Right lobe of liver (tissue), 4 donors: Measurements from ENCODE around the gene SNX12.

Experiments used
- POLR2A ChIP-seq: fragments of 450-650 bp; IDR thresholded peaks from one replicate; pipeline ENCODE4 v1.6.1; 2017; ENCODE audit warnings: antibody characterized with exemption, mild to moderate bottlenecking
- TF ChIP-seq, protein P1 (sequence below), 4 donors: fragments of 200-600 bp in 3 of 4; fragments of 450-650 bp in 1 of 4; IDR thresholded peaks; one replicate each; pipeline versions ENCODE4 v1.5.1 to v1.8.0; 2016 to 2022; ENCODE audit warnings: antibody characterized with exemption in 4 of 4, mild to moderate bottlenecking in 2 of 4
- donor health status: DM: no; HTN: no; CAD: no.
- donor health status: DM: no; HTN: no; CAD: no.
- donor health status: DM: no; HTN: yes; CAD: no.

DNA sequence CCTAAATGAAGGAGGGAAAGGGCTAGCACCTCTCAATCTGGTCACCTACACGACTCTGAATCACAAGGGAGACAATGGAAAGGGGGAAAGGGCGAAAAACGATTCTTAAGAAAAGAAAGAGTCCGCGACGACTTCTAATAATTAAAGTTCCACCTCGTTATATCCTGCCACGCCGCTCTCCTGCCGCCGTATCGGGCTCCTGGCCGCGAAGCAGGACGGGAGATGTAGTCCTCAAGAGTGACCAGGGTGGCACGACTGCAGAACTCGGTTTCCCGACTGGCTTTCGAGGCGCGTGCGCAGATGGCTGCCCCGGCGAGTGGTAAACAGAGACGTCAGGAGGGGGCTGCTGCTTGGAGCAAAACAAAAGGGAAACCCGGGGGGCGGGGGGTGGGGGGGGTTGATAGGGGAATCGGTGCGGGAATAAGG lies 27.4 kb upstream of the SNX12 start, which contains the start of gene FOXO4:
- no peak for TF ChIP-seq POLR2A
- TF ChIP-seq, protein P1, sequence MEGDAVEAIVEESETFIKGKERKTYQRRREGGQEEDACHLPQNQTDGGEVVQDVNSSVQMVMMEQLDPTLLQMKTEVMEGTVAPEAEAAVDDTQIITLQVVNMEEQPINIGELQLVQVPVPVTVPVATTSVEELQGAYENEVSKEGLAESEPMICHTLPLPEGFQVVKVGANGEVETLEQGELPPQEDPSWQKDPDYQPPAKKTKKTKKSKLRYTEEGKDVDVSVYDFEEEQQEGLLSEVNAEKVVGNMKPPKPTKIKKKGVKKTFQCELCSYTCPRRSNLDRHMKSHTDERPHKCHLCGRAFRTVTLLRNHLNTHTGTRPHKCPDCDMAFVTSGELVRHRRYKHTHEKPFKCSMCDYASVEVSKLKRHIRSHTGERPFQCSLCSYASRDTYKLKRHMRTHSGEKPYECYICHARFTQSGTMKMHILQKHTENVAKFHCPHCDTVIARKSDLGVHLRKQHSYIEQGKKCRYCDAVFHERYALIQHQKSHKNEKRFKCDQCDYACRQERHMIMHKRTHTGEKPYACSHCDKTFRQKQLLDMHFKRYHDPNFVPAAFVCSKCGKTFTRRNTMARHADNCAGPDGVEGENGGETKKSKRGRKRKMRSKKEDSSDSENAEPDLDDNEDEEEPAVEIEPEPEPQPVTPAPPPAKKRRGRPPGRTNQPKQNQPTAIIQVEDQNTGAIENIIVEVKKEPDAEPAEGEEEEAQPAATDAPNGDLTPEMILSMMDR (IDR thresholded peaks at IDR 0.05), result no peak
